Measurements from ENCODE around the gene STK24. TPM values are rescaled to one million over a fixed set of nuclear protein-coding genes. Genes with fewer than 3 reads are reported as not detected.

Gene STK24
- total and polyA plus RNA-seq, 2 of the 8 experiments (the other 6 are each of a cell fraction or from before 2014, with no cell fraction given) = 62.8 to 143 TPM

DNA sequence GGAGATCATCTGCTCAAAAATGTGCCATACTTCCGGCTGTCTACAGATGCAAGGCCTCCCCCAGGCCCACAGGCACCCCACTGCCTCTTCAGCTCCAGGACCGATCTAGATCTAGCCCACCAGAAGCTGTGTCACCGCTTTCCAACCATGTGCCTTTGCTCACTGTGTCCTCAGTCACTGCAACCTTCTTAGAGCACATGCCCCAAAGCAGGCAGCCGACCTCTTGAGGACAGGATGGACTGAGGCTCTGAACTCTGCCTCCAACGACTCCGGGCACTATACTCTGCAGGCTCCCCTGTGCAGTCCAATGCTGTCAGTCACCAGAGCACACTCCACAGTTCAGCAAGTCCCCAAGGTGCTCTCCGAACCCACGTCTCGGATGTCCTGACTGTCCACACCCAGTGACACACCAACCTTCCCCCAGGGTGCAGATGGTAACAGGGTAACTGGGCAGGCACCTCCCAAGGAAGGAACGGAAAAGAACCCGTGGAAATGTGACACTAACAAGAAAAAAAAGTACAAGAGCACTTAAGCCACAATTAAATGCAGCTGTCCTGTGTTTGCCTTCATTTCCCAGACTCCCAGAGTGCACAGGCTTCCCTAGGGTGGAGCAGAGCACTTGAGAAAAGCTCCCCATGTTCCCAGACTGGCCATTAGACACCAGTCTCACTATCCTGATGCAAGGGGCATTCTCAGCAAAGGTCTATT, 4.8 kb downstream of the STK24 start:
- no peak for FAIRE-seq

More for the DNA sequence above, 4.8 kb downstream of the STK24 start:
- no peak overlapping the region; a peak in 1 of 7 replicates for H3K9ac ChIP-seq (replicated peaks in 1 of 4; ENCODE audit: extremely low read depth in 1 of 4, low read depth in 3 of 4, low read length in 3 of 4)
- H3K23me2 ChIP-seq (ENCODE audit: low read depth, low read length) = no peaks in the 10 kb centered on the region; the same call in 1 of the 2 replicates
- H4K5ac ChIP-seq (ENCODE audit: insufficient read length, low read depth, low read length) = no peak overlapping the region
- H3K36me3 ChIP-seq (ENCODE audit: control insufficient read depth in 2 of 4, insufficient read depth in 4 of 4, low read length in 3 of 4) = no peaks in the 10 kb centered on the region; a peak in 1 of 8 replicates
- H3K79me2 ChIP-seq (ENCODE audit: control insufficient read depth in 1 of 2, insufficient read depth in 2 of 2, low read length in 2 of 2) = peaks cover 62 to 90% of the 10 kb centered on the region in 2 experiments
- TF ChIP-seq, protein P1, sequence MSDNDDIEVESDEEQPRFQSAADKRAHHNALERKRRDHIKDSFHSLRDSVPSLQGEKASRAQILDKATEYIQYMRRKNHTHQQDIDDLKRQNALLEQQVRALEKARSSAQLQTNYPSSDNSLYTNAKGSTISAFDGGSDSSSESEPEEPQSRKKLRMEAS (IDR thresholded peaks at IDR 0.05) = peak; percentile 57
- no peak for TF ChIP-seq RAD21 (IDR thresholded peaks at IDR 0.05 in 1 of 2, conservative IDR thresholded peaks at IDR 0.05 in 1 of 2; ENCODE audit: low read depth in 2 of 2, low read length in 2 of 2)
- TF ChIP-seq POLR2AphosphoS5 (IDR thresholded peaks at IDR 0.05; ENCODE audit: low read depth, low read length) = peak; percentile 12; the same call in 1 of the 2 replicates
- TF ChIP-seq NRF1 (IDR thresholded peaks at IDR 0.05; ENCODE audit: low read depth, low read length) = no peak
- H4K91ac ChIP-seq (replicated peaks; ENCODE audit: insufficient read length, low read length) = no peak overlapping the region
- no peak overlapping the region for H3K56ac ChIP-seq (replicated peaks; ENCODE audit: insufficient read length, low read depth, low read length)
- H4K8ac ChIP-seq (ENCODE audit: extremely low read depth, insufficient read depth, low read length) = peak overlapping the region; percentile 58
- 84% methylated on average over 11 of the region's 11 CpGs; no CpG with 5 or more reads in 1 of the 2 experiments for WGBS, 2 experiments (ENCODE audit: extremely low coverage in 1 of 2, insufficient coverage in 1 of 2, insufficient read length in 1 of 2, insufficient replicate concordance in 2 of 2, low coverage in 1 of 2, low lambda C conversion rate in 2 of 2, missing lambda C conversion rate in 1 of 2)
- H3K27ac ChIP-seq (ENCODE audit: low read depth, low read length) = no peak overlapping the region
- H2AFZ ChIP-seq (ENCODE audit: low read length) = no peak overlapping the region
- CTCF ChIA-PET (ENCODE audit: partially characterized antibody) = interaction anchor here (0.6 to 2.7 kb wide), 6 partner anchors 14 to 92 kb away, joined by 3 to 15 read pairs (median 6); no protein-coding TSS in a partner anchor
- H3K9me3 ChIP-seq (ENCODE audit: insufficient read depth in 2 of 2, low read depth in 1 of 2, low read length in 1 of 2) = no peaks in the 10 kb centered on the region
- 0 out of 2 replicates have a peak overlapping the region, but pooled peaks have one; percentile 45 for H2AK5ac ChIP-seq (ENCODE audit: low read depth, low read length)
- H3K18ac ChIP-seq (ENCODE audit: extremely low read depth, low read length) = peak overlapping the region; percentile 19; the same call in 1 of the 2 replicates
- H2BK5ac ChIP-seq (ENCODE audit: low read depth, low read length) = peak overlapping the region; percentile 46; the same call in 1 of the 2 replicates
- peaks cover 23% of the 10 kb centered on the region for H3K79me1 ChIP-seq (ENCODE audit: low read depth, low read length)
- POLR2A ChIA-PET (ENCODE audit: partially characterized antibody) = interaction anchor here (1.0 to 2.2 kb wide), 6 partner anchors 10 to 89 kb away, joined by 3 to 11 read pairs (median 4); no protein-coding TSS in a partner anchor
- peaks cover 4 to 26% (median 17%) of the 10 kb centered on the region in 4 experiments; a peak in 6 of 7 replicates for H3K4me1 ChIP-seq (replicated peaks in 1 of 4; ENCODE audit: control insufficient read depth in 3 of 4, insufficient read depth in 4 of 4, low read length in 3 of 4)
- no peak overlapping the region for H2BK120ac ChIP-seq (replicated peaks; ENCODE audit: low read depth, low read length)
- no peak for DNase-seq (ENCODE audit: low read depth in 1 of 2, low spot score in 2 of 2)
- H3K14ac ChIP-seq (ENCODE audit: insufficient read length) = no peak overlapping the region
- peak overlapping the region in 1 of 2 experiments; percentile 12; a peak in 1 of 4 replicates for H3K4me2 ChIP-seq (ENCODE audit: insufficient read depth in 1 of 2, low read depth in 2 of 2, low read length in 2 of 2)
- H3K4me3 ChIP-seq (ENCODE audit: extremely low read depth in 1 of 4, insufficient read depth in 2 of 4, low read depth in 3 of 4, low read length in 4 of 4) = no peak overlapping the region
- peak overlapping the region; percentile 20; the same call in 1 of the 2 replicates for H2BK15ac ChIP-seq (ENCODE audit: low read length)
- peaks cover 24 to 25% of the 10 kb centered on the region in 2 experiments for H4K20me1 ChIP-seq (replicated peaks in 1 of 2; ENCODE audit: control insufficient read depth in 1 of 2, insufficient read depth in 2 of 2, low read length in 2 of 2)
- H3K4ac ChIP-seq (replicated peaks; ENCODE audit: insufficient read length, low read depth, low read length) = peak overlapping the region; percentile 16
- no peak overlapping the region for H2BK20ac ChIP-seq (ENCODE audit: low read length)
- no peak overlapping the region; the same call in 1 of the 2 replicates for H2BK12ac ChIP-seq (ENCODE audit: low read depth, low read length)
- no peaks in the 10 kb centered on the region for H3K27me3 ChIP-seq (replicated peaks in 1 of 4; ENCODE audit: control insufficient read depth in 3 of 4, extremely low read depth in 1 of 4, insufficient read depth in 3 of 4, low read length in 3 of 4)
- no peak overlapping the region for H3K23ac ChIP-seq (ENCODE audit: insufficient read length)
